Measurements from ENCODE around the gene HNRNPA3.

HNRNPA3 gene

DNA sequence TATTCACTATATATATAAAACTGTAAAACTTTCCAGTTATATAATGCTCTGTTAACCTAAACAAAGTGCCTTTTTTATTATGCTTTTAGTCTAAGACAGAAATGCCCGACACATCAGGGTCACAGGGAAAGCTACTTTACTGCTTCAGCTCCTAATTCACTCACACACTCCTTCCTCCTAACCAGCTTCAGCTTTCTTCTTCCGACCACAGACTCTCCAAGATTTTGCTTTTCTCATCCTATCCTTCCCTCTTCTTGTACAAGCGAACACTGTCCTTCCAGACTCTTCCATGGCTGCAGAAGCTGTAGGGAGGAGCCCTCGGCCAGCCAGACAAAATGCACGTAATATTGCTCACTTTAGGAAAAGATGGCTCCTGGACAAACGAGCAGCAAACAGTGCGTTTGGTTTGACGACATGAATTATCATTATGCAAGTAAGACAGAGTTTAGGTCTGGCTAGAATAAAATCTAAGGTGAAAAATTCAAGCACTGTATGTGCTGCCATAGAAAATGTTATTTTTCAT, 47.5 kb upstream of the HNRNPA3 start:
- Histone ChIP-seq H3K9me3 (ENCODE audit: insufficient read depth, low read depth, low read length) (no peaks in the 10 kb centered on the region), H3K9me2 (replicated peaks; ENCODE audit: low read depth, low read length) (no peaks in the 10 kb centered on the region), H3K27me3 (ENCODE audit: insufficient read depth, low read length, poor library complexity, severe bottlenecking) (no peaks in the 10 kb centered on the region), H3K36me3 (ENCODE audit: insufficient read depth, low read length) (no peaks in the 10 kb centered on the region), H4K20me1 (ENCODE audit: insufficient read depth, low read length, poor library complexity, severe bottlenecking) (no peaks in the 10 kb centered on the region), H3K4me1 (ENCODE audit: insufficient read depth, low read length, poor library complexity, severe bottlenecking) (peaks cover 24% of the 10 kb centered on the region), H3K4me2 (ENCODE audit: low read depth, low read length, poor library complexity, severe bottlenecking) (peak overlapping the region; percentile 77), H3K79me2 (ENCODE audit: insufficient read depth, low read length) (no peaks in the 10 kb centered on the region), H3K4me3 (ENCODE audit: low read length, poor library complexity, severe bottlenecking) (peak overlapping the region; percentile 58), H3F3A (ENCODE audit: low read depth) (no peaks in the 10 kb centered on the region), H3K9ac (ENCODE audit: low read depth, low read length, poor library complexity, severe bottlenecking) (peak overlapping the region; percentile 44), H2AFZ (ENCODE audit: low read length) (peak overlapping the region; percentile 89)
- TF ChIP-seq EZH2phosphoT487 (IDR thresholded peaks at IDR 0.05; ENCODE audit: borderline replicate concordance) = no peak
- TF ChIP-seq, protein P1, sequence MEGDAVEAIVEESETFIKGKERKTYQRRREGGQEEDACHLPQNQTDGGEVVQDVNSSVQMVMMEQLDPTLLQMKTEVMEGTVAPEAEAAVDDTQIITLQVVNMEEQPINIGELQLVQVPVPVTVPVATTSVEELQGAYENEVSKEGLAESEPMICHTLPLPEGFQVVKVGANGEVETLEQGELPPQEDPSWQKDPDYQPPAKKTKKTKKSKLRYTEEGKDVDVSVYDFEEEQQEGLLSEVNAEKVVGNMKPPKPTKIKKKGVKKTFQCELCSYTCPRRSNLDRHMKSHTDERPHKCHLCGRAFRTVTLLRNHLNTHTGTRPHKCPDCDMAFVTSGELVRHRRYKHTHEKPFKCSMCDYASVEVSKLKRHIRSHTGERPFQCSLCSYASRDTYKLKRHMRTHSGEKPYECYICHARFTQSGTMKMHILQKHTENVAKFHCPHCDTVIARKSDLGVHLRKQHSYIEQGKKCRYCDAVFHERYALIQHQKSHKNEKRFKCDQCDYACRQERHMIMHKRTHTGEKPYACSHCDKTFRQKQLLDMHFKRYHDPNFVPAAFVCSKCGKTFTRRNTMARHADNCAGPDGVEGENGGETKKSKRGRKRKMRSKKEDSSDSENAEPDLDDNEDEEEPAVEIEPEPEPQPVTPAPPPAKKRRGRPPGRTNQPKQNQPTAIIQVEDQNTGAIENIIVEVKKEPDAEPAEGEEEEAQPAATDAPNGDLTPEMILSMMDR (conservative IDR thresholded peaks at IDR 0.05; ENCODE audit: low read length) = no peak

DNA sequence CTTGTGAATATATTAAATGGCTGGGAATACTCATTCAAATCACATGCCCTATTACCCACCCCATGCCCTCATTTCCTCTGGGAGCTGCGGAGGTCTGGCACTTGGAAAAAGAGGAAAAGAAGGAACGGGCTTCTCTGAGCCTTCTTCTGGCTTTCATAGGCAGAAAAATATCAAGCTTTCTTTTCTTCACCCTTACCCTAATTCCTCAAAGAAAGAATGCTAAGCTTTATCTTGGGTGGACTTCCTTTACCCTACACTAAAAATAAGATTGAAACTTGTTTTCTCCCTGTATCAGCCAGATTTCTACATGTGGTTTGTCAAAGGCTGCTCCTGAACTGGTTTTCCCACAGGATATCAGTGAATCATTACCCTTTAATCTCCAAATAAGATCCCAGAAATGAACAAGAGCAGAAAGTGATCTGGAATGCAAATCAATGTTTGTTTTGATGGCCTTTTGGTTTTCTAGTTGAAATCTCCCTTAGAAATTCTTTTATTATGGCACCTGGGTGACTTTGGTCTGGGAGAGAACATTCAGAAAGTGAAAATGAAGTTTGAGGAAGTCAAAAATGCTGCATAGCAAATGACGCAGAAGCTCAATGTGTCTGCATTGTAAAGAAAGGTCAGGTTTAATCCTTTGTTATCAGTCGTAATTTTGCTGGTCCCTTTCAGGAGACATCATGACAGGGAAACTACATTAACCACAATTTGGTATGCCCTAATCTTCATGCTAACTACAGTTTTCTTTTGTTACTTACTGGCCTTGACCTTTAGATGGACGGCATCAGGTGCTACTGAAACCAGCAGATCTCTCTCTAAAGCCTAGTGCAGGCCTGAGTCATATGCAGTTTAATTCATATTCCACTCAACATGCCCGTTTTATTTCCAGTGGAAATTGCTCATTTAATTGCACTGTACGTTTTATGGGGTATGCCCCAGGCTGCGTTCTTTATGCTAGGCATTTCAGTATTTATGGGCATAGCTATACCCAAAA, 46.6 kb upstream of the HNRNPA3 start:
- Histone ChIP-seq H3K9me3 (ENCODE audit: insufficient read depth, low read depth, low read length) (no peaks in the 10 kb centered on the region), H3K4me3 (ENCODE audit: low read length, poor library complexity, severe bottlenecking) (no peak overlapping the region), H3K4me1 (ENCODE audit: insufficient read depth, low read length, poor library complexity, severe bottlenecking) (peaks cover 24% of the 10 kb centered on the region), H3K27me3 (ENCODE audit: insufficient read depth, low read length, poor library complexity, severe bottlenecking) (no peaks in the 10 kb centered on the region), H3K4me2 (ENCODE audit: low read depth, low read length, poor library complexity, severe bottlenecking) (peak overlapping the region; percentile 3), H2AFZ (ENCODE audit: low read length) (peak overlapping the region; percentile 81), H4K20me1 (ENCODE audit: insufficient read depth, low read length, poor library complexity, severe bottlenecking) (no peaks in the 10 kb centered on the region), H3K79me2 (ENCODE audit: insufficient read depth, low read length) (no peaks in the 10 kb centered on the region), H3K9ac (ENCODE audit: low read depth, low read length, poor library complexity, severe bottlenecking) (no peak overlapping the region), H3K36me3 (ENCODE audit: insufficient read depth, low read length) (no peaks in the 10 kb centered on the region), H3F3A (ENCODE audit: low read depth) (no peaks in the 10 kb centered on the region), H3K9me2 (replicated peaks; ENCODE audit: low read depth, low read length) (no peaks in the 10 kb centered on the region)
- TF ChIP-seq, protein P1 (conservative IDR thresholded peaks at IDR 0.05; ENCODE audit: low read length) = no peak
- no peak for TF ChIP-seq EZH2phosphoT487 (IDR thresholded peaks at IDR 0.05; ENCODE audit: borderline replicate concordance)

DNA sequence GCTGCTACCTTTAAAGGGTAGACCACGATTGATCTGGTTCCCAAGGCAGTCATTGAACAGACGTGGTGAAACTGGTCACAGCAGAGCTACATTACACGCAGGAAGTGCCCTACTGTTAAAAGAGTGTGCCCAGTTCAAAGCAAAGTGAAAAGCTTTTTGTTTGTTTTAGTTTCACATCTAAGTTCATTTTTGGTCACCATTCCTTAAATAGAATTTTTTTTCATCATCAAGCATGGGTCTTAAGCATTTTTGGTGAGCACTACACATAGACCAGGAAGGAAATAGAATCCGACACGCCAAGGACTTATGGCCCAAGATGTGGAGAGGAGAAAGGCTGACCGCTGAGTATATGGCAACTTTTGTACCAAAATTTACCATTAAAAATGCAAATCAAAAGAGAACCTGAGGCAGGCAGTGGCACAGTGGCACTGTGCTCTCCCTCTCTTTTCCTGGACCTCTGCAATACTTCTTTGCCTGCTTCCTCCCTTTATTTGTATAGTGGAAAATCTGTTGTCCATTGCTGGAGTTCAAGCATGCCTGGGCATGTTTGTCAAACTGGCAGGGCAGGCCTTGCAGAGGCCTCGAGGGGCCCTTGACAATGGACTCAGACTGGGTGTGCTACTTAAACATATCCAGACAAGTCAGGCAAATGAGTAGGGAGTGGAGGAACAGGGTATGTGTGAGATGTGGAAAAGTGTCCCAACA, 42.6 kb upstream of the HNRNPA3 start:
- Histone ChIP-seq H3K79me2 (ENCODE audit: insufficient read depth, low read length) (no peaks in the 10 kb centered on the region), H3K36me3 (ENCODE audit: insufficient read depth, low read length) (no peaks in the 10 kb centered on the region), H2AFZ (ENCODE audit: low read length) (peak overlapping the region; percentile 77), H3K9ac (ENCODE audit: low read depth, low read length, poor library complexity, severe bottlenecking) (peak overlapping the region; percentile 24), H3K4me2 (ENCODE audit: low read depth, low read length, poor library complexity, severe bottlenecking) (no peak overlapping the region), H3K9me2 (replicated peaks; ENCODE audit: low read depth, low read length) (no peaks in the 10 kb centered on the region), H3K27me3 (ENCODE audit: insufficient read depth, low read length, poor library complexity, severe bottlenecking) (no peaks in the 10 kb centered on the region), H3K4me1 (ENCODE audit: insufficient read depth, low read length, poor library complexity, severe bottlenecking) (peaks cover 15% of the 10 kb centered on the region), H3K4me3 (ENCODE audit: low read length, poor library complexity, severe bottlenecking) (no peak overlapping the region), H3F3A (ENCODE audit: low read depth) (no peaks in the 10 kb centered on the region), H3K9me3 (ENCODE audit: insufficient read depth, low read depth, low read length) (no peaks in the 10 kb centered on the region), H4K20me1 (ENCODE audit: insufficient read depth, low read length, poor library complexity, severe bottlenecking) (no peaks in the 10 kb centered on the region)
- no peak for TF ChIP-seq EZH2phosphoT487 (IDR thresholded peaks at IDR 0.05; ENCODE audit: borderline replicate concordance)
- TF ChIP-seq, protein P1 (conservative IDR thresholded peaks at IDR 0.05; ENCODE audit: low read length) = no peak
